Frontal cortex (tissue), 4 donors: ENCODE data around the gene ARL9. TPM values are rescaled to one million over a fixed set of nuclear protein-coding genes. Genes with fewer than 3 reads are reported as not detected.
"Not testable (repeated sequence)": the region's sequence is repeated elsewhere in the genome, so short reads cannot be mapped to it uniquely, and the experiment has no call there.

ENCODE experiments used
- DNase-seq, 2 donors: peaks; one replicate each; pipeline ENCODE4 v3.0.0; 2012; ENCODE audit warnings: low spot score in 2 of 2
- FAIRE-seq: peaks from 2 replicates; lab custom pipeline; 2012; peaks lifted over from hg19 to GRCh38; lab: Jason Lieb, UNC
- total RNA-seq: library from RNA; depleted of rRNA; stranded (reverse); fragments of >200 nt; gene quantifications from one replicate; pipeline ENCODE4 v1.2.3, GENCODE V29; 2014
- donor health status: control.
- donor health status: control.
- donor health status: control.

Gene ARL9
- 2.4 TPM for total RNA-seq

GRCh38 chr4:56505269-56506130 lies at the start of gene ARL9:
Gene ARL9 (plus strand): TSS chr4:56505791. CDS start chr4:56505863, 72 bp downstream.
- peak in 1 of 2 donors; percentile 45 for DNase-seq
- FAIRE-seq, result no peak

DNA sequence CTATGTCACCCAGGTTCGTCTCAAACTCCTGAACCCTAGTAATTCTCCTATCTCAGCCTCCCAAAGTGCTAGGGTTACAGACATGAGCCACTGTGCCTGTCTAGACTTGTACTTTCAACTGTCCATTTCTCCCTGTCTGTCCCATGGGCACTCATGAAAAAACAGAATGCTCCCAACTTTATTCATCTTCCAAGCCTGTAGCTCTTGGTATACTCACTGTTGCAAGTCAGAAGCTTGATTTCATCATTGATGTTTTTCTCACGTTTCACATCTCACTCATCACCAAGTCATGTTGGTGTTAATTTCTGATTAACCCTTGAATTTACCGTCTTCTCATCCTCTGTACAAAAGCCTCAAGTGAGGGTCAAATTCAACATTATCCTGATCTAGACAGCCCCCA lies 45.5 kb upstream of the ARL9 start:
- FAIRE-seq, result no peak
- DNase-seq, result no peak

DNA sequence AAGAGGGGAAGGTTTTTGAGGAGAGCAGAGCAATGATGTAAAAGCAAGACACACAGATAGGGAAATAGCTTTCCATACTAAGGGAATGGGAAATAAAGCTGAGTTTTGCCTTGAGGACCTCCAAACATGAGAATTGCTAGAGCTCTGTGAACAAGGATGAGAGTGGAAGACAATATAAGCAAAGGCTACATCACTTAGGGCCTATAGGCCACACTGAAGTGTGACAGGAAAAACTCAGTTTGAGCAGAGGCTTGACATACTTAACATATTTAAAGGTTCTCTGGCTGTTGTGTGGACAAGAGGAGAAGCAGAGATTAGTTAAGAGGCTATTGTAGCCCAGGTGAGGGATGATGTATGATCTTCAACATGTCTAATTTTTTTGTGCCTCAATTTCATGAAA lies 43.4 kb upstream of the ARL9 start:
- DNase-seq (no peak), FAIRE-seq (no peak)

DNA sequence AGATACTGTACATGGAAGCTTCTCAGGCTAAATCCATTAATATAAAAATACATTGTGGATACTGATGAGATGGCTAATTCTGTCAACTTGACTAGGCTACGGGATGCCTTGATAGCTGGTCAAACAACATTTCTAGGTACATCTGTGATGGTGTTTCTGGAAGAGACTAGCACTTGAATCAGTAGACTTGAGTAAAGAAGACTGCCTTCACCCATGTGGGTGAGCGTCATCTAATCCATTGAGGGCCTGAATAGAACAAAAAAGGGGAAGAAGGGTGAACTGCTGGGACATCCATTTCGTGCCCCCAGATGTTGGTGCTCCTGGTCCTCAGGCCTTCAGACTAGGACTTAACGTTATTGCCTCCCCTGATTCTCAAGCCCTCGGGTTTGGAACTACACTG lies 41.9 kb upstream of the ARL9 start:
- FAIRE-seq, result no peak

DNA sequence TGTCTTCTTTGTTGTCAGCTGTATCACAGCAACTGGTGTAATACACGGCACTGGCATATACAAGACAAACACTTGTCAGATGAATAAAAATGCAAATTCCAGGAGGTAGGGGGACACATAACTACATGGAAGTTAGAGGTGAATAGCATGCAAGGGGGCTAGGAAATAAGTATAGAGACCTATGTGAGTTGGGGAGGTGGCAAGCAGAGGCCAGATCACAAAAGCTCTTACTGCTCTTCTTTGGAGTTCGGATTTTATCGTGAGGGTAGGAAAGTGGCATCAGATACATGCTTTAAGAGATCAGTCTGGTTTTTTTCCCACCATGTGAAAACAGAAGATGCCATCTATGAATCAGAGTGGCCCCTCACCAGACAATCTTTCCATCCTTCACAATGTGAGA lies 41.0 kb upstream of the ARL9 start:
- DNase-seq (no peak), FAIRE-seq (no peak)

More for the DNA sequence above, 41.9 kb upstream of the ARL9 start:
- DNase-seq, result no peak

GRCh38 chr4:56465599-56466295 lies 39.8 kb upstream of the ARL9 start:
- DNase-seq (no peak), FAIRE-seq (no peak)

GRCh38 chr4:56466296-56466761 lies 39.3 kb upstream of the ARL9 start:
- DNase-seq, result peak in 1 of 2 donors; percentile 19
- not testable (repeated sequence) for FAIRE-seq

DNA sequence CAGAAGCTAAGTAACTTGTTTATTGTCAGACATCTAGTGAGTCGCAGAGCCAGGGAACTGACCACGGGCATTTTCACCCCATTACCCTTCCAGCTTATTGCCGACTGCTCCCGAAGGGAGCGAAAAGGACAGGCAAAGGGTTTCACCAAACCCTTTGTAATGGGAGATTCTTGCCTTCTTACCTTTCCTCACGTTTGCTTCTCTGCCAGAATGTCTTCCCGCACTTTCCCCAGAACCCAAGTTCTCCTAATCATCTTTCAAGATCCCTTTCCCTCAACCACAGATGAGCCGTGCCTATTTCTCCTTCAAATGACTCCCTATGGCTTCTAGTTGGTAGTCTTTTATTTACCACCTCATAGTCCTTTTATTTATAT lies 38.7 kb upstream of the ARL9 start:
- no peak for FAIRE-seq
- peak; percentile 8 to 28 for DNase-seq

DNA sequence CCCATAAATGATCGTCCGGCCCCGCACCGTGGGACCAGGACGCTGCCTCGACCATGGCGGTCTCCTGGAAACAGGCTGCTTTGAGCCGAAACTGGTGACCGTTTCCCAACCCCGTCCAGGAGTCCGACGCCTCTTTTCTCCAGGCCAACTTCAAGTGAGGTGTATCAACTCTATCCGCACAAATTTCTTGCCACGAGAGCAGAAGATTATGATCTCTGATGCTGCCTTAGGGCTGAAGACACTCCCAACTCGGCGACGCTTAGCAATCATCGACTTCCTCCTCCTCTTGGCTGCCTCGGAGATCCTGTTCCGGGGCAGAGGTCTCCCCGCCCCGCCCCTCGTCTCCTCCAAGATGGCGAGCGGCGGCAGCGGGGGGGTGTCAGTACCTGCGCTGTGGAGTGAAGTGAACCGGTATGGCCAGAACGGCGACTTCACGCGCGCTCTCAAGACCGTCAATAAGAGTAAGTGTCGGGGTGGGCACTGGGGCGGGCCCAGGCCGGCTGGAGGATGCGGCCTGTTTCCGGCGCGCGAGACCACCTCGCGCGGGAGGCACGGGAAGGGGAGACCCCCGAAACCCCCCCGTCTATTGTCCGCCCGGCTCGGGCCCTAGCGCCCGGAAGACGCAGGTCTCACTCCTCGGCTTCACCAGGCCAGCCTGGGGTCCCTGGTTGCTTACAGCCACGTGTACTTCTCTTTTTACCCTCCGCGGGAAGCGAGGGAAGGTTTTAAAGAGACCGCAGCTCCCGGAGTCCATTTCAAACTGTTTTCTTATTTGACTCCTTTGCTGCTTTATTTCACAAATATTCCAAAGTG lies 38.1 kb upstream of the ARL9 start, which contains the start of gene SRP72:
Gene SRP72, plus strand, starts transcription at position 334 of the 813 bp plus-strand sequence. Its CDS starts 19 bp downstream, at position 353.
- FAIRE-seq, result no peak
- peak; percentile 81 to 90 for DNase-seq

- peak in 1 of 2 donors; percentile 25 for DNase-seq
- FAIRE-seq, result no peak
Measured at GRCh38 chr4:56468097-56468422, 37.5 kb upstream of the ARL9 start.

GRCh38 chr4:56469489-56470210 lies 35.9 kb upstream of the ARL9 start:
- FAIRE-seq (no peak), DNase-seq (no peak)

- DNase-seq, result no peak
- no peak for FAIRE-seq
Measured at GRCh38 chr4:56475917-56476316, 29.7 kb upstream of the ARL9 start.

GRCh38 chr4:56477192-56477702 lies 28.3 kb upstream of the ARL9 start:
- FAIRE-seq (no peak), DNase-seq (no peak)

DNA sequence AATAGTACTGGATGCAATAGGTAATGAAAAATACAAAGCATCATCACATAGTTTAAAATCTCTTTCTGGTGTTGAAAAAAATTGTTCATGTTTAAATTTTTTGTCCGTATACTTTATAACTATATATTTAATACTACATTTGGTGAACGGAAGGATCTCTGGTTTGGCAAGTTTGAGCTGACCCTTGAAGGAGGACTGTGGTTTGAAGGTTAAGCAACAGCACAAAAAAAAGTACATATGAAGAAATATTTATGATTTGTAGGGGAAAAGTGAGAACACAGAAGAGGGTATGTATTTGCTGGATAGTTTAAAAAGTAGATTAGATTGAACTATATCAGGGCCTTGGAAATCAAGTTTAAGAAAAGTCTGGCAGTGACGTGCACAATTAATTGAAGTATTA lies 24.9 kb upstream of the ARL9 start:
- no peak for FAIRE-seq
- DNase-seq, result no peak

DNA sequence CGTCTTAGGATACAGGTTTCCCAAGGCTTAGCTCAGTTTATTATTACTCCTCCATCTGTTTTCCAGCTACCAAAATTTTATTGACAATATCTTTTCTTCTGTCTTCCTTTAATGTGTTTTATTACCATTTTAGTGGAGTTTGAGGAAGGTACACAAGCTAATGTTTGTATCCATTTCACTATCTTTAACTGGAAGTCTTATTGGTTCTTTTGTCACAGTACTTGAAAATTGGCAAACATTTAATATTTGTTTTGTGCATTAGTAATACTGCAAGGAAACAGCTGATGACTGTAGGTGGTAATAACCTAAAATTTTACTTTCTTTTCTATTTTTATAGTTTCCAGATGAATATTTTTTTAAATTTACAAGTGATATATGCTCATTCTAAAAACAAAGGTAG lies 9.3 kb upstream of the ARL9 start:
- no peak for FAIRE-seq

GRCh38 chr4:56511098-56511497 lies 5.5 kb downstream of the ARL9 start:
- FAIRE-seq (no peak), DNase-seq (no peak)

More for the DNA sequence above, 9.3 kb upstream of the ARL9 start:
- DNase-seq, result no peak

DNA sequence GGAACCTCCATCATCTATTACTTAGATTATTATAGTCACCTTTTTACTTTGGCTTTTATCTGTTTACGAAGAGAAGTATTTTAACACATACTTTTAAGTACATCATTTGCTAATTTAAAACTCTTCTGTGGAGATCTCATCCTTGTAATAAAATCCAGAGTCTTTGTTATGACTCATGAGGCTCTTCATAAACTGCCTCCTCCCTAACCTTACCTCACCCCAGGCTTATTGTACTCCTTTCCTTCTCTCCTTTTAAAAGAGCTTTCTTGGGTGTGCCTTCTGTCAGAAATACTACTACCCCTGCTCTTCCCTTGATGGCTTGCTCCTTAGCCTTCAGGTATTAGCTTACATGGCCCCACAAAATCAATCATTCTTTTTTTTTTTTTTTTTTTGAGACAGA lies 6.6 kb downstream of the ARL9 start:
- FAIRE-seq (no peak), DNase-seq (no peak)

GRCh38 chr4:56513517-56513916 lies 7.9 kb downstream of the ARL9 start:
- no peak for DNase-seq
- no peak for FAIRE-seq
